ENCODE measurements around the gene CXCL16. TPM values are rescaled to one million over a fixed set of nuclear protein-coding genes. Genes with fewer than 3 reads are reported as not detected.

CXCL16 gene
- total and polyA plus RNA-seq, 2 of the 13 experiments (the other 11 are each of a cell fraction or from before 2014, with no cell fraction given): 9.4 to 101 TPM

GRCh38 chr17:4739122-4740024 lies at the start of gene CXCL16, which contains the start of gene ZMYND15 (continued):
- peak; percentile 77; the same call in 1 of the 2 replicates for TF ChIP-seq MTA1 (CRISPR knock-in tag; IDR thresholded peaks at IDR 0.05; ENCODE audit: borderline replicate concordance)
- TF ChIP-seq ZNF678 (CRISPR knock-in tag; IDR thresholded peaks at IDR 0.05): 0 out of 2 replicates have a peak, but pooled peaks have one; percentile 59
- no peak for TF ChIP-seq NFIC (IDR thresholded peaks at IDR 0.05; ENCODE audit: low read length)
- peak; percentile 74 for TF ChIP-seq ZNF138 (CRISPR knock-in tag; IDR thresholded peaks at IDR 0.05; ENCODE audit: low read depth)
- no peak for TF ChIP-seq LCORL (IDR thresholded peaks at IDR 0.05)
- TF ChIP-seq LCORL (CRISPR knock-in tag; IDR thresholded peaks at IDR 0.05): peak; percentile 83
- no peak for TF ChIP-seq HOXA9 (CRISPR knock-in tag; IDR thresholded peaks at IDR 0.05; ENCODE audit: borderline replicate concordance)
- no peak for TF ChIP-seq NR3C1 (CRISPR knock-in tag; IDR thresholded peaks at IDR 0.05)
- 0 out of 2 replicates have a peak, but pooled peaks have one; percentile 34 for TF ChIP-seq ZBTB34 (CRISPR knock-in tag; IDR thresholded peaks at IDR 0.05)
- no peak for TF ChIP-seq NCOA1 (CRISPR knock-in tag; IDR thresholded peaks at IDR 0.05)
- TF ChIP-seq ZBTB42 (CRISPR knock-in tag; IDR thresholded peaks at IDR 0.05): no peak
- TF ChIP-seq ZNF788 (CRISPR knock-in tag; IDR thresholded peaks at IDR 0.05; ENCODE audit: borderline replicate concordance): 0 out of 2 replicates have a peak, but pooled peaks have one; percentile 60
- TF ChIP-seq EHMT2 (IDR thresholded peaks at IDR 0.05; ENCODE audit: borderline replicate concordance, low read depth, low read length): no peak
- TF ChIP-seq SIX1 (CRISPR knock-in tag; IDR thresholded peaks at IDR 0.05; ENCODE audit: borderline replicate concordance): no peak
- no peak for TF ChIP-seq MAFG (CRISPR knock-in tag; IDR thresholded peaks at IDR 0.05)
- TF ChIP-seq ZNF83 (CRISPR knock-in tag; IDR thresholded peaks at IDR 0.05; ENCODE audit: borderline replicate concordance): no peak
- TF ChIP-seq TBP (CRISPR knock-in tag; IDR thresholded peaks at IDR 0.05): no peak
- TF ChIP-seq ZNF687 (CRISPR knock-in tag; IDR thresholded peaks at IDR 0.05): peak; percentile 94
- no peak for TF ChIP-seq SETDB1 (CRISPR knock-in tag; IDR thresholded peaks at IDR 0.05; ENCODE audit: borderline replicate concordance)
- TF ChIP-seq ZNF333 (CRISPR knock-in tag; IDR thresholded peaks at IDR 0.05; ENCODE audit: borderline replicate concordance): peak; percentile 81
- TF ChIP-seq TBL1XR1 (IDR thresholded peaks at IDR 0.05; ENCODE audit: borderline replicate concordance, low read length, partially characterized antibody): no peak
- no peak for TF ChIP-seq CSRNP1 (CRISPR knock-in tag; IDR thresholded peaks at IDR 0.05)
- TF ChIP-seq ZNF616 (CRISPR knock-in tag; IDR thresholded peaks at IDR 0.05; ENCODE audit: low read depth): no peak; the same call in 1 of the 2 replicates

Data from HepG2 (cell line).